Bronchial epithelial cell (primary cell): ENCODE data around the gene CTNNA2. TPM values are rescaled to one million over a fixed set of nuclear protein-coding genes. Genes with fewer than 3 reads are reported as not detected.

Experiments used
- DNase-seq: peaks from one replicate; pipeline ENCODE4 v3.0.0-alpha.2; 2010; ENCODE audit warnings: low read depth
- FAIRE-seq: peaks from 2 replicates; lab custom pipeline; 2011; peaks lifted over from hg19 to GRCh38; lab: Jason Lieb, UNC
- H3K27me3 ChIP-seq: 2 replicates; pipeline ENCODE4 v1.5.1; 2011; ENCODE audit warnings: low read length; ENCODE audit not compliant: control insufficient read depth, insufficient read depth
- H3K36me3 ChIP-seq: 2 replicates; pipeline ENCODE4 v1.5.1; 2011; ENCODE audit warnings: low read length; ENCODE audit not compliant: control insufficient read depth, insufficient read depth
- H3K4me3 ChIP-seq: 2 replicates; pipeline ENCODE4 v1.5.1; 2011; ENCODE audit warnings: mild to moderate bottlenecking, low read depth, low read length, control low read depth
- total RNA-seq: library from RNA; depleted of rRNA; stranded (reverse); fragments of >200 nt; gene quantifications from 2 replicates; pipeline ENCODE4 v1.2.1, GENCODE V29; 2014
- TF ChIP-seq, protein P1 (sequence below): IDR thresholded peaks from 2 replicates; pipeline ENCODE4 v1.5.1; 2011; ENCODE audit warnings: mild to moderate bottlenecking, moderate library complexity, low read length, control low read depth, inconsistent platforms; ENCODE audit not compliant: insufficient read depth, severe bottlenecking

CTNNA2 gene
- total RNA-seq, 1 donor from 2014 or later = not detected

- no peak for FAIRE-seq
- Histone ChIP-seq H3K27me3 (no peaks in the 10 kb centered on the region), H3K4me3 (no peak overlapping the region), H3K36me3 (no peaks in the 10 kb centered on the region)
- TF ChIP-seq, protein P1, sequence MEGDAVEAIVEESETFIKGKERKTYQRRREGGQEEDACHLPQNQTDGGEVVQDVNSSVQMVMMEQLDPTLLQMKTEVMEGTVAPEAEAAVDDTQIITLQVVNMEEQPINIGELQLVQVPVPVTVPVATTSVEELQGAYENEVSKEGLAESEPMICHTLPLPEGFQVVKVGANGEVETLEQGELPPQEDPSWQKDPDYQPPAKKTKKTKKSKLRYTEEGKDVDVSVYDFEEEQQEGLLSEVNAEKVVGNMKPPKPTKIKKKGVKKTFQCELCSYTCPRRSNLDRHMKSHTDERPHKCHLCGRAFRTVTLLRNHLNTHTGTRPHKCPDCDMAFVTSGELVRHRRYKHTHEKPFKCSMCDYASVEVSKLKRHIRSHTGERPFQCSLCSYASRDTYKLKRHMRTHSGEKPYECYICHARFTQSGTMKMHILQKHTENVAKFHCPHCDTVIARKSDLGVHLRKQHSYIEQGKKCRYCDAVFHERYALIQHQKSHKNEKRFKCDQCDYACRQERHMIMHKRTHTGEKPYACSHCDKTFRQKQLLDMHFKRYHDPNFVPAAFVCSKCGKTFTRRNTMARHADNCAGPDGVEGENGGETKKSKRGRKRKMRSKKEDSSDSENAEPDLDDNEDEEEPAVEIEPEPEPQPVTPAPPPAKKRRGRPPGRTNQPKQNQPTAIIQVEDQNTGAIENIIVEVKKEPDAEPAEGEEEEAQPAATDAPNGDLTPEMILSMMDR = no peak
- no peak for DNase-seq
Measured at GRCh38 chr2:80393991-80394390, 881.1 kb downstream of the CTNNA2 start.

DNA sequence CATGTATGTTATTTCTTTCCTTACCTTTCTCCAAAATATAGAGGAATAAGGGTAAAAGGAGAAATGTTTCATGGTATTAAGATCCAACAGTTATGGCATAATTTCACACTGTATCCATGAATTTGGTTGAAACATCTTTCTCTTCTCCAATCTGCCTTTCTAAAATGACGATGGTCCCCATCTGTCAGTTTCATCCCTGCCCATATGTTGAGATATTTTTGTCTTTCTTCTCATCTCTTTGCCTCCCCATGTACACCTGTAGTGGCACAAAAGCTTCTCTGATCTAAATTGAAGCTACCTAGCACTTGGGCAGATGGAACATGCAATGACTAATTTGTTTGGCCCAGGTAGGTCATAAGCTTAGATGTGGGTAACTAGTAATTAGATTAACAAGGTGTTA, 882.4 kb downstream of the CTNNA2 start:
- FAIRE-seq = no peak

GRCh38 chr2:80396276-80396675, 883.4 kb downstream of the CTNNA2 start:
- DNase-seq = no peak
- no peak overlapping the region for H3K4me3 ChIP-seq
- TF ChIP-seq, protein P1 = no peak
- FAIRE-seq = no peak
- H3K27me3 ChIP-seq = no peaks in the 10 kb centered on the region
- no peaks in the 10 kb centered on the region for H3K36me3 ChIP-seq

More for the DNA sequence above, 882.4 kb downstream of the CTNNA2 start:
- no peaks in the 10 kb centered on the region for H3K36me3 ChIP-seq
- H3K4me3 ChIP-seq = no peak overlapping the region
- DNase-seq = no peak
- TF ChIP-seq, protein P1 = no peak
- H3K27me3 ChIP-seq = no peaks in the 10 kb centered on the region

- DNase-seq (no peak), FAIRE-seq (no peak)
- no peaks in the 10 kb centered on the region for H3K27me3 ChIP-seq
- no peak overlapping the region for H3K4me3 ChIP-seq
- TF ChIP-seq, protein P1 = no peak
- no peaks in the 10 kb centered on the region for H3K36me3 ChIP-seq
Measured at GRCh38 chr2:80403081-80403480, 890.2 kb downstream of the CTNNA2 start.

- no peak for FAIRE-seq
- no peak for DNase-seq
- Histone ChIP-seq H3K36me3 (no peaks in the 10 kb centered on the region), H3K4me3 (no peak overlapping the region), H3K27me3 (no peaks in the 10 kb centered on the region)
- TF ChIP-seq, protein P1 = no peak
Measured at GRCh38 chr2:80407377-80407776, 894.5 kb downstream of the CTNNA2 start.

DNA sequence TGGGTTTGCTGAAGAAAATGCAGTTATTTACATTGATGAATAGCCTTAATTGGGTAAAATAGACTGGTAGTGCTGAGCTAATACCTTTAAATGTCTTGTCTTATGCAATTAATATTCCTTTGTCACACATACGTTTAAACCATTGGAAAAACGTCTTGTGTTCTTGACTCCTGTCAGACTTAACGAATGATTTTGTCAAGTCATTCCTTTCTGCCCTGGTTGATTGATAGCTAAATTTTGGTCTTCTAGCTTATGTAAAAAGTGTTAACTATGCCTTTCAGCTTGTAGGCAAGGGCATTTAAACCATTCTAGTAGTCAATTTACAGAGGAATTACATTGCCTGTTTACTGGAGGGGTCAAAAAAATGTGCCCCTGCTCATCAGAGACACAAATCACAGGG, 897.5 kb downstream of the CTNNA2 start:
- no peak for FAIRE-seq
- Histone ChIP-seq H3K27me3 (no peaks in the 10 kb centered on the region), H3K36me3 (no peaks in the 10 kb centered on the region), H3K4me3 (no peak overlapping the region)
- TF ChIP-seq, protein P1 = no peak
- DNase-seq = no peak
